Ascending aorta (tissue), 2 donors: ENCODE measurements around the gene ICA1. TPM values are rescaled to one million over a fixed set of nuclear protein-coding genes. Genes with fewer than 3 reads are reported as not detected.
"Not testable (repeated sequence)": the region's sequence is repeated elsewhere in the genome, so short reads cannot be mapped to it uniquely, and the experiment has no call there.

Experiments
- DNase-seq, 2 donors: peaks; one replicate each; pipeline ENCODE4 v3.0.0-alpha.2; 2019; ENCODE audit warnings: low spot score in 2 of 2
- H3K27ac ChIP-seq, 2 donors: fragments of 200-600 bp; sonication (generic); one replicate each; pipeline ENCODE4 v1.5.1; 2016 to 2017; ENCODE audit warnings: mild to moderate bottlenecking in 1 of 2
- H3K27me3 ChIP-seq: fragments of 200-600 bp; sonication (generic); one replicate; pipeline ENCODE4 v1.5.1; 2017
- H3K36me3 ChIP-seq, 2 donors: fragments of 200-600 bp; sonication (generic); one replicate each; pipeline ENCODE4 v1.5.1; 2016
- H3K4me1 ChIP-seq, 2 donors: fragments of 200-600 bp; sonication (generic); one replicate each; pipeline ENCODE4 v1.5.1; 2016 to 2017; ENCODE audit warnings: mild to moderate bottlenecking in 1 of 2
- H3K4me3 ChIP-seq, 2 donors: fragments of 200-600 bp; sonication (generic); one replicate each; pipeline ENCODE4 v1.5.1; 2016 to 2017; ENCODE audit warnings: mild to moderate bottlenecking in 1 of 2
- H3K9me3 ChIP-seq, 2 donors: fragments of 200-600 bp; sonication (generic); one replicate each; pipeline ENCODE4 v1.5.1; 2016
- intact Hi-C: fragments of 100-400 bp; cut with DNase I; formaldehyde crosslinking; loops from one replicate; pipeline ENCODE4 v1.15.1; 2023
- total RNA-seq: library from RNA; depleted of rRNA; stranded (reverse); fragments of >200 nt; gene quantifications from one replicate; pipeline ENCODE4 v1.1.0, GENCODE V29; 2016
- TF ChIP-seq, protein P1 (sequence below), 3 experiments: fragments of 200-600 bp in 2 of 3; fragments of 450-650 bp in 1 of 3; sonication (generic) in 2 of 3; IDR thresholded peaks; one replicate each; pipeline ENCODE4 v1.5.1; 2016 to 2019; ENCODE audit warnings: antibody characterized with exemption in 3 of 3, mild to moderate bottlenecking in 1 of 3, moderate library complexity in 1 of 3

The ICA1 gene
- total RNA-seq, result 18.3 TPM

DNA sequence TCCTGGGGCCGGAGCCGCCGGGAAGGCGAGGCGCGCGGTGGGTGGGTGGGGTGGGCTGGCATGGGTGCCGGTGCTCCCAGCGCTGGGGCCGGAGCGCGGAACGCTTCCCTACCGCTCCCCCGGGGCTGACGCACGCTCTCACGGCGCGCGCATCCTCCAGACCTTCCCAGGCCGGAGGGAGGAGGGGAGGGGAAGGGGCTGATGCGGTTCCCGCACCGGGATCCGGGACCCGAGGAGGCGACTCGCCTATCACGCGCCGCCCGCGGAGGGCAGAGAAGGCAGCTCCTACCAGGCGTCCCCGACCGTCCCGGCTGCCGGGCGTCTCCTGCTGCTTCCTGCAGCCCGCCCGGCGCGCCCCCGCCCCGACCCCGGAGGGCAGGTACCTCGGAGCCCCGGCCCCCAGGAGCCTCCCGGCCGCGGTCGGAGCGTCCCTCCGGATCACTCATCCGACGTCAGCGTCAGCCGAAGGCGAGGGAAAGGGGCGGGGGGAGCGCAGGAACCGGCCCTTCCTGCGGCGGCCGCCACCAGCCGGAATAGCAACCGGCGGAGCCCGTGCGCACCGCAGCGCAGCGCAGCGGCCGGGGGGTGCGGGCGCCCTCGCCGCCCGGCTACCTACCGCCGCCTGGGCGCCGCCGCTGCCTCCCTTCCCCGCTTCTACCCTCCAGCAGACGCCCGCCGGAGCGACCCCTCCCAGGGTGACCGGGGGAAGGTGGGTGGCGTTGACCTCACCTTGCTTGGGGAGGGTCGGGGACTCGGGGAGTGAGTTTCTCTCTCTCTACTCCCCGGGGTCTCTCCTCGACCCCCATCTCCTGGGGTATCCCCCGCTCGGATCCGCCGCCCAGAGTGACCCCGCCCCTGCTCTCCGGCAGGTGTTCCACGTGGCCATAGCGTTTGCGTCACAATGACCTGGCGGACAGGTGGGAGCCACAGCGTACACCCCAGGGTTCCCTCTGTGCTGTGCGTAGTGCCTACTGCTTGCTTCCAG is at the start of gene ICA1:
ICA1 (minus strand) TSS at position 457 of the 985 bp plus-strand sequence. CDS start 26,241 bp downstream, outside the sequence.
- TF ChIP-seq, protein P1, sequence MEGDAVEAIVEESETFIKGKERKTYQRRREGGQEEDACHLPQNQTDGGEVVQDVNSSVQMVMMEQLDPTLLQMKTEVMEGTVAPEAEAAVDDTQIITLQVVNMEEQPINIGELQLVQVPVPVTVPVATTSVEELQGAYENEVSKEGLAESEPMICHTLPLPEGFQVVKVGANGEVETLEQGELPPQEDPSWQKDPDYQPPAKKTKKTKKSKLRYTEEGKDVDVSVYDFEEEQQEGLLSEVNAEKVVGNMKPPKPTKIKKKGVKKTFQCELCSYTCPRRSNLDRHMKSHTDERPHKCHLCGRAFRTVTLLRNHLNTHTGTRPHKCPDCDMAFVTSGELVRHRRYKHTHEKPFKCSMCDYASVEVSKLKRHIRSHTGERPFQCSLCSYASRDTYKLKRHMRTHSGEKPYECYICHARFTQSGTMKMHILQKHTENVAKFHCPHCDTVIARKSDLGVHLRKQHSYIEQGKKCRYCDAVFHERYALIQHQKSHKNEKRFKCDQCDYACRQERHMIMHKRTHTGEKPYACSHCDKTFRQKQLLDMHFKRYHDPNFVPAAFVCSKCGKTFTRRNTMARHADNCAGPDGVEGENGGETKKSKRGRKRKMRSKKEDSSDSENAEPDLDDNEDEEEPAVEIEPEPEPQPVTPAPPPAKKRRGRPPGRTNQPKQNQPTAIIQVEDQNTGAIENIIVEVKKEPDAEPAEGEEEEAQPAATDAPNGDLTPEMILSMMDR (IDR thresholded peaks at IDR 0.05), result no peak
- DNase-seq, result peak in 1 of 2 donors; percentile 65
- peak within 1 kb of the TSS; percentile 54 to 68 for H3K4me3 ChIP-seq
- H3K4me1 ChIP-seq, result peaks cover 0 to 3% of the 10 kb centered on the region in 2 donors
- H3K27ac ChIP-seq, result peak within 1 kb of the TSS; percentile 47 to 72
- intact Hi-C loops, result no loop called here
- no peaks in the 10 kb centered on the region for H3K9me3 ChIP-seq
- H3K36me3 ChIP-seq, result no peaks in the 10 kb centered on the region
- no peaks in the 10 kb centered on the region for H3K27me3 ChIP-seq

DNA sequence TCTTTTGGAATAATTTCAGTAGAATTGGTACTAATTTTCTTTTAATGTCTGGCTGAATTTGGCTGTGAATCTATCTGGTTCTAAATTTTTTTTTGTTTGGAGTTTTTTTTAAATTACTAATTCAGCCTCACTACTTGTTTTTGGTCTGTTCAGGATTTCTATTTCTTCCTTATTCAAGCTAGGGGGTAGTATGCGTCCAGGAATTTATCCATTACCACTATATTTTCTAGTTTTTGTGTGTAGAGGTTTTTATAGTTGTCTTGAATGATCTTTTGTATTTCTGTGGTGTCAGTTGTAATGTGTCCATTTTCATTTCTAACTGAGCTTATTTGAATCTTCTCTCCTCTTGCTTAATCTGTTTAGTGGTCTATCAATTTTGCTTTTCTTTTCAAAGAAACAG is 48.9 kb upstream of the ICA1 start:
- Histone ChIP-seq H3K36me3 (no peaks in the 10 kb centered on the region), H3K4me1 (no peaks in the 10 kb centered on the region), H3K4me3 (no peak overlapping the region), H3K27ac (no peak overlapping the region), H3K9me3 (peaks cover 0 to 5% of the 10 kb centered on the region in 2 donors), H3K27me3 (no peaks in the 10 kb centered on the region)
- DNase-seq, result no peak
- TF ChIP-seq, protein P1 (IDR thresholded peaks at IDR 0.05), result no peak
- intact Hi-C loops, result no loop called here

DNA sequence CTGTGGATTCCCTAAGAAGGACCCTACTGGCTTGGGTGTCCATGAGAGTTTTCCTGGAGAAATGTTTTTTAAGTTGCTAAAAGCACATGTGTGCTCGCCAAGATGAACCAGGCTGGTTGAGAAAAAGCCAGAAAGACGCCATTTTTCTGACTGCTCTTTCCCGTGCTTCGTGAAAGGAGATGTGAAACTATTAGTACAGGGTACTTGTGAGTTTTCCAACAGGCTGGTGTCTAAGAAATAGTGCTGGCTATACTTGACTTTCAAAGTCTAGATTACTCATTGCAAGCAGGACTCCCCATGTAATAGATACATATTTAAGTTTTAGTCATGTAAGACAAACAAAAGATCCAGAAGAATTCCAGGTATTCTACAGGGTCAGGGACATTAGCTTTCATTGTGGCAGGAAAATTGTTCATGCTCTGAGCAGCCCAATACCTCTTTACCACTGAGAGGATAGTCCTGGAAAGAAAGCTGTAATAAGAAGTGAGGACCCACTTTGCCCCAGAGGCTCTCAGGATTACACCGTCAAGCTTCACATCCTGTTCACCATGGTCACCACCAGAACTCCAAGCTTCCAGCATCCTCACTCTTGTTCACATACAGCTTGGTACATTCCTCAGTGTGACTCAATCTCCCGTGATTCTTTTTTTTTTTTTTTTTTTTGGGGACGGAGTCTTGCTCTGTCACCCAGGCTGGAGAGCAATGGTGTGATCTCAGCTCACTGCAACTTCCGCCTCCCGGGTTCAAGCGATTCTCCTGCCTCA is 43.8 kb upstream of the ICA1 start:
- Histone ChIP-seq H3K4me1 (no peaks in the 10 kb centered on the region), H3K9me3 (no peaks in the 10 kb centered on the region), H3K27me3 (no peaks in the 10 kb centered on the region), H3K27ac (no peak overlapping the region), H3K4me3 (no peak overlapping the region), H3K36me3 (no peaks in the 10 kb centered on the region)
- intact Hi-C loops, result no loop called here
- TF ChIP-seq, protein P1 (IDR thresholded peaks at IDR 0.05), result no peak
- DNase-seq, result no peak

DNA sequence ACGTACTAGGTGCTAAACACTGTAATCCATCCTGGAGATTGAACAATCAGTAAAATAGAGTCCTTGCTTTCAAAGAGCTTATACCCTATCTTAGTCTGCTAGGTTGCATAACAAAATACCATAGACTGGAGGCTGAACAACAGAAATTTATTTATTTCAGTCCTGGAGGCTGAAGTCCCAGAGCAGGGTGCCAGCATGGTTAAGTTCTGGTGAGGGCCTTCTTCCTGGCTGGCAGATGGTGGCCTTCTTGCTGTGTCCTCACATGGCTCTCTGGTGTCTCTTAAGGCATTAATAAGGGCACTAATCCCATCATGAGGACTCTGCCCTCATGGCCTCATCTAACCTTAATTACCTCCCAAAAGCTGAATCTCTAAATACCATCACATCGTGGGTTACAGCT is 43.1 kb upstream of the ICA1 start:
- intact Hi-C loops, result no loop called here
- no peak overlapping the region for H3K27ac ChIP-seq
- DNase-seq, result no peak
- H3K4me3 ChIP-seq, result no peak overlapping the region
- TF ChIP-seq, protein P1 (IDR thresholded peaks at IDR 0.05), result no peak
- H3K27me3 ChIP-seq, result no peaks in the 10 kb centered on the region
- H3K36me3 ChIP-seq, result no peaks in the 10 kb centered on the region
- H3K9me3 ChIP-seq, result no peaks in the 10 kb centered on the region
- H3K4me1 ChIP-seq, result no peaks in the 10 kb centered on the region

DNA sequence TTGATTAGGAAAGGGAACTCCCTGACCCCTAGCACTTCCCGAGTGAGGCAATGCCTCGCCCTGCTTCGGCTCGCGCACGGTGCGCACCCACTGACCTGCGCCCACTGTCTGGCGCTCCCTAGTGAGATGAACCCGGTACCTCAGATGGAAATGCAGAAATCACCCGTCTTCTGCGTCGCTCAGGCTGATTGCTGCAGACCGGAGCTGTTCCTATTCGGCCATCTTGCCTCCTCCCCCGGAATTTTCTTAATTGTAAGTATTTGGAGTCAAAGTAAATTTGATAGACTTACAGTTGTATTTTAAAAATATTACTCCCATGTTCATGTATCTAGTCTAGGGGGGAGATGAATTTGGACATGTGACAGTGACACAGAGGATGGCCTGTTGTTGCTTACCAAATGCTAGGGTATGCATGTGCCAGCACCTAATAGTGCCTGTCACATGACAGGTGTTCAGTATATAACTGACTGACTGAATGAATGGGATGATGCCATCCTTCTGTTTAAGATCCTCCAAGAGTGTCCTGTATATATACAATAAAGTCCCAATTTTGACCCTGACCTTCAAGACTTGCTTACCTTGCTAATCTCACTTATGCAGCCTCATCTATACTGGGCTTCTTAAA is 42.0 kb upstream of the ICA1 start:
- Histone ChIP-seq H3K27ac (no peak overlapping the region), H3K4me3 (no peak overlapping the region), H3K9me3 (no peaks in the 10 kb centered on the region), H3K27me3 (no peaks in the 10 kb centered on the region), H3K36me3 (no peaks in the 10 kb centered on the region), H3K4me1 (no peaks in the 10 kb centered on the region)
- no peak for DNase-seq
- intact Hi-C loops, result no loop called here
- TF ChIP-seq, protein P1 (IDR thresholded peaks at IDR 0.05), result no peak

DNA sequence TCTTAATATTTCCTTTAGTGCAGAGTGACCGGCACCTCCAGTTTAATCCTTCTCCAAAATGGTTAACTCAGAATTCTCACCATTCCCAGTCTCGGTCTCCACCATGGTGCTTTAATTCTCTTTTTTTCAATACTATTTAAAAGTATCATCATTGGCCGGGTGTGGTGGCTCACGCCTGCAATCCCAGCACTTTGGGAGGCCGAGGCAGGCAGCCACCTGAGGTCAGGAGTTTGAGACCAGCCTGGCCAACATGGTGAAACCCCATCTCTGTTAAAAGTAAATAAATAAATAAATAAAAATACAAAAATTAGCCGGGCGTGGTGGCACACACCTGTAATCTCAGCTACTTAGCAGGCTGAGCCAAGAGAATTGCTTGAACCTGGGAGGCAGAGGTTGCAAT is 35.1 kb upstream of the ICA1 start:
- H3K36me3 ChIP-seq, H3K4me3 ChIP-seq, H3K9me3 ChIP-seq, H3K4me1 ChIP-seq, intact Hi-C loops, H3K27ac ChIP-seq, H3K27me3 ChIP-seq, DNase-seq: not testable (repeated sequence)
